Vagina (tissue), 2 donors: Measurements from ENCODE around the gene TEX54.

Experiments
- POLR2A ChIP-seq, 2 donors: fragments of 450-650 bp; IDR thresholded peaks; one replicate each; pipeline ENCODE4 v1.6.1; 2017; ENCODE audit warnings: antibody characterized with exemption in 2 of 2, mild to moderate bottlenecking in 2 of 2, moderate library complexity in 2 of 2
- POLR2AphosphoS5 ChIP-seq, 2 donors: sonication (generic); formaldehyde crosslinking; IDR thresholded peaks; one replicate each; pipeline ENCODE4 v1.9.0; 2017; ENCODE audit warnings: antibody characterized with exemption in 2 of 2, mild to moderate bottlenecking in 2 of 2, low read depth in 1 of 2; ENCODE audit not compliant: insufficient read depth in 1 of 2
- TF ChIP-seq, protein P1 (sequence below), 3 experiments: fragments of 450-650 bp in 2 of 3; fragments of 200-600 bp in 1 of 3; sonication (generic) in 1 of 3; IDR thresholded peaks; one replicate each; pipeline ENCODE4 v1.5.1; 2017 to 2019; ENCODE audit warnings: antibody characterized with exemption in 3 of 3, mild to moderate bottlenecking in 2 of 3, moderate library complexity in 2 of 3

- TF ChIP-seq, protein P1, sequence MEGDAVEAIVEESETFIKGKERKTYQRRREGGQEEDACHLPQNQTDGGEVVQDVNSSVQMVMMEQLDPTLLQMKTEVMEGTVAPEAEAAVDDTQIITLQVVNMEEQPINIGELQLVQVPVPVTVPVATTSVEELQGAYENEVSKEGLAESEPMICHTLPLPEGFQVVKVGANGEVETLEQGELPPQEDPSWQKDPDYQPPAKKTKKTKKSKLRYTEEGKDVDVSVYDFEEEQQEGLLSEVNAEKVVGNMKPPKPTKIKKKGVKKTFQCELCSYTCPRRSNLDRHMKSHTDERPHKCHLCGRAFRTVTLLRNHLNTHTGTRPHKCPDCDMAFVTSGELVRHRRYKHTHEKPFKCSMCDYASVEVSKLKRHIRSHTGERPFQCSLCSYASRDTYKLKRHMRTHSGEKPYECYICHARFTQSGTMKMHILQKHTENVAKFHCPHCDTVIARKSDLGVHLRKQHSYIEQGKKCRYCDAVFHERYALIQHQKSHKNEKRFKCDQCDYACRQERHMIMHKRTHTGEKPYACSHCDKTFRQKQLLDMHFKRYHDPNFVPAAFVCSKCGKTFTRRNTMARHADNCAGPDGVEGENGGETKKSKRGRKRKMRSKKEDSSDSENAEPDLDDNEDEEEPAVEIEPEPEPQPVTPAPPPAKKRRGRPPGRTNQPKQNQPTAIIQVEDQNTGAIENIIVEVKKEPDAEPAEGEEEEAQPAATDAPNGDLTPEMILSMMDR (IDR thresholded peaks at IDR 0.05), result no peak
- TF ChIP-seq POLR2AphosphoS5 (IDR thresholded peaks at IDR 0.05; ENCODE audit: insufficient read depth in 1 of 2, low read depth in 1 of 2), result no peak
- no peak for TF ChIP-seq POLR2A (IDR thresholded peaks at IDR 0.05)
These were observed 16.1 kb downstream of the TEX54 start for GRCh38 chr11:62816557-62816956.
